Muscle of back (tissue), 13 donors: ENCODE data around the gene HDAC2. TPM values are rescaled to one million over a fixed set of nuclear protein-coding genes. Genes with fewer than 3 reads are reported as not detected.
"Not testable (repeated sequence)": the region's sequence is repeated elsewhere in the genome, so short reads cannot be mapped to it uniquely, and the experiment has no call there.

ENCODE experiments used
- DNase-seq, 3 donors: peaks; one replicate each; pipeline versions ENCODE4 v3.0.0 to v3.0.0-alpha.2; 2013
- long read RNA-seq, 9 donors: transcript quantifications; one replicate each; lab custom pipeline, GENCODE V29; 2026
- polyA plus RNA-seq, 10 donors: library from polyadenylated mRNA; unstranded; fragments of 120-200 nt; gene quantifications; one replicate each; pipeline ENCODE4 v1.2.1, GENCODE V29; 2013; ENCODE audit not compliant: insufficient read length in 10 of 10

HDAC2 gene
- polyA plus RNA-seq, result 100 to 1,000 TPM; 132 to 181 (median 149) TPM
- long read RNA-seq, donor 1, full-length matches to known transcripts, result 22 of 46 reads
- long read RNA-seq, donor 1, partial matches to known transcripts, result 24 of 46 reads
- long read RNA-seq, donor 1, other reads (novel, unspliced or antisense), result 0 of 46 reads
- long read RNA-seq, donor 2, full-length matches to known transcripts, result 27 of 57 reads
- long read RNA-seq, donor 2, partial matches to known transcripts, result 30 of 57 reads
- long read RNA-seq, donor 2, other reads (novel, unspliced or antisense), result 0 of 57 reads
- long read RNA-seq, donor 3, result 0 reads
- long read RNA-seq, donor 4, full-length matches to known transcripts, result 30 of 49 reads
- long read RNA-seq, donor 4, partial matches to known transcripts, result 19 of 49 reads
- long read RNA-seq, donor 4, other reads (novel, unspliced or antisense), result 0 of 49 reads
- long read RNA-seq, donor 5, full-length matches to known transcripts, result 29 of 65 reads
- long read RNA-seq, donor 5, partial matches to known transcripts, result 36 of 65 reads
- long read RNA-seq, donor 5, other reads (novel, unspliced or antisense), result 0 of 65 reads
- long read RNA-seq, donor 6, full-length matches to known transcripts, result 25 of 67 reads
- long read RNA-seq, donor 6, partial matches to known transcripts, result 42 of 67 reads
- long read RNA-seq, donor 6, other reads (novel, unspliced or antisense), result 0 of 67 reads
- long read RNA-seq, donor 7, full-length matches to known transcripts, result 29 of 72 reads
- long read RNA-seq, donor 7, partial matches to known transcripts, result 43 of 72 reads
- long read RNA-seq, donor 7, other reads (novel, unspliced or antisense), result 0 of 72 reads
- long read RNA-seq, donor 8, full-length matches to known transcripts, result 21 of 81 reads
- long read RNA-seq, donor 8, partial matches to known transcripts, result 60 of 81 reads
- long read RNA-seq, donor 8, other reads (novel, unspliced or antisense), result 0 of 81 reads
- long read RNA-seq, donor 9, full-length matches to known transcripts, result 2 of 2 reads
- long read RNA-seq, donor 9, partial matches to known transcripts, result 0 of 2 reads
- long read RNA-seq, donor 9, other reads (novel, unspliced or antisense), result 0 of 2 reads

DNA sequence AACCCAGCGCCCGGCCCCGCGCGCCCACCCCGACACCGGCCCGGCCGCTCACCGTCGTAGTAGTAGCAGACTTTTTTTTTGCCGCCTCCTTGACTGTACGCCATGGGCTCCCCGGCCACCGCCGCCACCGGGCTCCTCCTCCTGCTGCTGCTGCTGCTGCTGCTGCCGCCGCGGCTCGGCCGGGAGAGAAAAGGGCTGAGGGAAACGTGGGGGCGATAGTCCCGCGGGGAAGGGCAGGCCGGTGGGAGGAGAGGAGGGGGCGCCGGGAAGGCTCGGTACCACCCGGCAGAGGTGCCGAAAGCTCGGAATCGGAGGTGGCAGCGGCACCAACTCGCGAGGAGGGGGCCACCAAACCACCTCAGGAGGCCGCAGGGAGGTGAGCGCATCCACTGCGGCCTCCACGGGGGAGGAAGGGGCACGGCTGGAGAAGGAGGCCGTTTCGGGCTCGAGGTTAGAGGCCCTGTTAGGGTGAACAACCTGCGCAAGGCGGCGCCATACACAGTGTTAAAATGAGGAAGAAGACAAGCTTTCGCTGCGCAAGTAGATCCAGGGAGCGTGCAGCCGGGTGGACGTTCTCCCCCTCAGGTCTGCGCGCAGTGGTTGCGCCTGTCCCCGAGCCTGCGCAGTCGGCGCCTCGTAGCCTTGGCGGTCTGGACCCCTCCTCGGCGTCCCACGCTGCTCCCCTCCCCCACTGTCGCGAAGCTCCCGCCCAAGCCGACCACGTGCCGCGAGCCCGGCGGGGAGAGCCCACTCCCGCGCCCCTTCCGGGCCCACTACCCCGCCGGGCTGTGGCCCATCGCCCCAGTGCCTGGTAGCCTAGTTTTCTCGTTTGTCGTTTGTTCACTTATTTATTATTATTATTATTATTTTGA is at the start of gene HDAC2:
Gene HDAC2, minus strand, starts transcription at position 344 of the 872 bp plus-strand sequence. Its CDS starts 240 bp downstream, at position 104.
- DNase-seq, result peak; percentile 85 to 97 (median 94)

DNA sequence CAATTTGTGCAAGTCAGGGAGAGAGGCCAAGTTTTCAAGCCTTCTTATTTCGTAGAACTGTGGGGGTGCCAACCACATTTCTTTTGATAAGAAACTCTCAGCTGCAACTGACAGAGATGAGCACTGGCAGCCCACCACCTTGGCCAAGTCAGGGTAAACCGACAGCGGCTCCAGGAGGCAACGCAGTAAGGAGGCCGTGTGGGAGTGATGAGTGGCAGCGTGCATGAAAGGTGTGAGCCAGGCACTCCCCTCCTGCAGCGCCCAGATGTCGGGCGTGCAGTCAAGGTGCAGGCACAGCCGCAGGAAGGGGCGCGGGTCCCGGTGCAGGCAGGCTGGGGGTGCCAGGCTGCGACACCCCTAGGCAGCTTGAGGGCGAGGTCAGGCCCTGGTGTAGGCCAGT is 49.2 kb upstream of the HDAC2 start:
- no peak for DNase-seq

DNA sequence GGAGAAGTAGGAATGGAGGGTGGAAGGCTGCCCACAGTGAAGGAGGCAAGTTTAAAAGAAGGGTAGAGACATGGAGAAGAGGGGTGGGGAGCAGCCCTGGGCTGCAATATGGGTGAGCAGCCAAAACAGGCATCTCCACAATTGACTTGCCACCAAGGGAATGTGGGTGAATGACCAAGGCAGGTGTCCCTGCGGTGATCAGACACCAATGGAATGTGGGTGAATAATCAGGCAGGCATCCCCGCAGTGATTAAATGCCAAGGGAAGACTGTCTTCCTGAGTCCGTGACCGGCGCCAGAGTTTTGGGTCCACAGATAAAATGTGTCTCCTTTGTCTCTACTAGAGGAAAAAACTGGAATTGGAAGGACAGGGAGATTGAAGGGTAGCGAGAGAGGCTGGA is 46.2 kb upstream of the HDAC2 start:
- DNase-seq, result not testable (repeated sequence)

DNA sequence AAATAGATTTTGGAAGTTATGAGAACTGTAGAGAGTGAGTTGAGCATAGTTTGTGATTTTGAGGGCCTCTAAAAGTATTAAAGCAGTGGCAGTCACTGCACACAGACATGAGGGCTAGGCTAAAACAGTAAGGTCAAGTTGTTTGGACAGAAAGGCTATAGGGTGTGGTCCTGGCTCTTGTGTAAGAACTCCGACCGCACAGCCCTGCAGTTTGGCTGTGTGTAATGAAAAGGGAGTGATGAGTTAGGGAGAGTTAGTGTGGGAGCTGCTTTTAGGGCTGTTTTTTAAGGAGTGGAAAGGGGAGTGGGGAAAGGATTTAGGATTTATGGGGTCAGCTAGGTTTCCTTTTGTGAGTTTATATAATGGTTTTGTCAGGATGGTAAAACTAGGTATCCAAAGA is 43.2 kb upstream of the HDAC2 start:
- DNase-seq, result not testable (repeated sequence)

DNA sequence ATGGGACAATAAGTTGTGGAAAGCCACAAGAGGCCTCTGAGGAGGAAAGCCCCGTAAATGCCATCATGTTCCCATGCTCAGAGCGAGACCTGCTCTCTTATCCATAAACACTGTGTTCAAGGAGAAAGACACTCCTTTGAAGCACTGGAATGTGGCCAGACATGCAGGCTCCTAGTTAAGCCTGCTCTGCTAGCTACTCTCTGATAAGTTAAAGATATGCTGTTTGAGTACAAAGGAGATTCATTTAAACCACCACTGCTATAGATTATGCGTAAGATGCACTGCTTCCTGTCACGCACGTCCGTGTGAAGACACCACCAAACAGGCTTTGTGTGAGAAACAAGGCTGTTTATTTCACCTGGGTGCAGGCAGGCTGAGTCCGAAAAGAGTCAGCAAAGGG is 40.5 kb upstream of the HDAC2 start:
- DNase-seq, result not testable (repeated sequence)

DNA sequence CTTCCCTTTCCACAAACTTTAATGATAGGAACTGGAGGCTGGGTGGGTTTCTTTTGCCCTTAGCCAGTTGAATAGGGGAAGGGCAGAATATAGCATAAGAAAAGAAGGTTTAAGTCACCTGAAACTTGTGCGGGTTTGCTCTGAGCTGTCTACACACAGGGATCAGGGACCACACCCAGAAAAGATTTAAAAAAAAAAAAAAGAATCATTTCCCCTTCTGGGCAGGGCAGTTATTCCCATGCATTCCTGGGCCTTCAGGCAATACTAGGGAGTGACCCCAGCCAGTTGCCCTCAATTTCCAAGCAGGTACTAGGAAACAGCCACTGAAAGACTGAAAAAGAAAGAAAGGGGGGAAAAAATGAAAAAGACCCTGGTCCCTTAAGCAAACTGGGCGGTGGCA is 39.6 kb upstream of the HDAC2 start:
- DNase-seq, result no peak

DNA sequence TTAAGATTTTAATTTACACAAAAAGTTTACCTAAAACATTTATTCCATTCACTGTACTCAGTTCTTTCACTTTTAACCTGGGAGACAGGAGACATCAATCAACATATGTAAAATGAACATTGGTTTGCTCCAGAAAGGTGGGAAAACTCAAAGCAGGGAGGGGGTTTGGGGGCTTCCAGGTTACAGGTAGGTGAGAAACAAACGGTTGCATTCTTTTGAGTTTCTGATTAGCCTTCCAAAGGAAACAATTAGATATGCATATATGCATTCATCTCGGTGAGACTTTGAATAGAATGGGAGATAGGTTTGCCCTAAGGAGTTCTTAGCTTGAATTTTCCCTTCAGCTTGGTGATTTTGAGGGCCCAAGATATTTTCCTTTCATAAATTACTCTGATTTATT is 38.2 kb upstream of the HDAC2 start:
- no peak for DNase-seq

DNA sequence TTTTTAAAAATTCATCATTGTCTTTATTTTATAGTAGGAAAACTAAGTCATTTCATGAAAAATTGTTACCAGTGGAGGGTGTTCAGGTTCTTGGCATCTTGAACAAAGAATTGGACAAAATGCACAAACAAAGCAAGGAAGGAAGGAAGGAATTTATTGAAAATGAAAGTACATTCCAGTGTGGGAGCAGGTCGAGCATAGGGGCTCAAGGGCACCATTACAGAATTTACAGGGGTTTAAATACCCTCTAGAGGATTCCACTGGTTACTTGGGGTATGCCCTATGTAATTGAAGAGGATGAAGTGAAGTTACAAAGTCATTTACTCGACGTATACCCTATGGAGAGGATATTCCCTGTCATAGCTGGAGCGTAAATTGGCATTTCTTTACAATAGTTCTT is 37.4 kb upstream of the HDAC2 start:
- DNase-seq, result no peak

DNA sequence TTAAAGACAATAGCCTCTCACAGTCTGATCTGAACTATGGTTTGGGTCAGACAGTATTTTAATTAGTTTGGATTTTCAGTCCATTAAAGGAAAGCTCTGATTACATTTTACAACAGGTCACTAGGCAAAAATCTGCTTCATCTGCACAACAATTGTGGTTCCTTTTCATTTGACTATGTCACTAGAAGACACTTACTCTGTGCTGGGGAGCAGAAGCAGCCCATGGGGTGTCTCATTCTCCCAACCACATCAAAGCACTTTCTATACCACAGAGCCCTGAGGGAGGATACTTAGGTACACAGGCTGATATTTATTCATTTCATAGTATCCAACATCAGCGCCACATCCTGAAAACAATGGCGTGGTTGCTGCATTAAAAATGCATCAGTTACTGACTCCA is 36.6 kb upstream of the HDAC2 start:
- no peak for DNase-seq

DNA sequence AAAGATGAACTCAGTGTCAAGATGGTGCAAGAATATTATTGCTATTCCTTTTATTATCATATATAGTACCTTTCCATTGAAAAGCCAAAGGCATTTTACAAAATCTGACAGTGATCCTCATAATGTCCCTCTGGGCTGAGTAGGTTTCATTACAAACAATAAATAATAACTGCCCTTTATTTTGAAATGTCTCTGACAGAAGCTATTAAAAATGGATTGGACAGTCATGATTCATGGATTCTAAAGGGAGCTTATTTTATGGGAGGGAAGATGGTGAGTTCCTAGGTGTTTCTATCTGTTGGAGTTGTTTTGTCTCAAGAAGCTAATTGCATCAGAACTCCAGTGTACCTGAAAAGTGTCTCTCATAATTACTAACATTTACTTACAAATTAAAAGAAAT is 30.4 kb upstream of the HDAC2 start:
- no peak for DNase-seq

DNA sequence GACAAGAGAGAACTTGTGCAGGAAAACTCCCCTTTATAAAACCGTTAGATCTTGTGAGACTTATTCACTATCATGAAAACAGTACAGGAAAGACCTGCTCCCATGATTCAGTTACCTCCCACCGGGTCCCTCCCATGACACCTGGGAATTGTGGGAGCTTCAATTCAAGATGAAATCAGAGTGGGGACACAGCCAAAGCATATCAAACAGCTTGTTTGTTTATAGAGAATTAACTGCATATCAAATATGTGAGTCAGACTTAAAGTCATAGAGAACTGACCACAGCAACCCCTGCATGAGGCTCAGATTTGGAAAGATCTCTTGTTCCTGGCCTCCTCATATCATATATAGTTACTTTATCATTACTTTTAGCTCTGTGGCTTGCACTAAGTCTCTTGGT is 29.1 kb upstream of the HDAC2 start:
- no peak for DNase-seq

DNA sequence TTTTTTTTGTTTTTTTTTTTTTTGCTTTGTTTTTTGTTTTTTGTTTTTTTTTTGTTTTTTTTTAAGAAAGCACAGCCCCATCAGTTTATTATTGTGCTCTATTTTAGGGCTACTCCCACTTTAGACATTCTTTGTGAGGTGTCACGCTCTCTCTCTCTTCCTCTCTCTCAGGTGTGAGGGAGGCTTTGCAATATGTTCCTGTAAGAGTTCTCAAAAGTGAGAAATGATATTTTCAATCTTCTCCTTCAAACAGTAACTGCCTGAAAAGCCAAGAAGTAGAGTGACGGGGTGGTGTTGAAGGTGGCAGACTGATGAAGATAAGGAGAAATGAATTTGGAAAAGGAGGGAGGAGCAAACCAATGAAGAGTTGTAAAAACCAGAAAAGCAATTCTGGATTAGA is 28.3 kb upstream of the HDAC2 start:
- no peak for DNase-seq

DNA sequence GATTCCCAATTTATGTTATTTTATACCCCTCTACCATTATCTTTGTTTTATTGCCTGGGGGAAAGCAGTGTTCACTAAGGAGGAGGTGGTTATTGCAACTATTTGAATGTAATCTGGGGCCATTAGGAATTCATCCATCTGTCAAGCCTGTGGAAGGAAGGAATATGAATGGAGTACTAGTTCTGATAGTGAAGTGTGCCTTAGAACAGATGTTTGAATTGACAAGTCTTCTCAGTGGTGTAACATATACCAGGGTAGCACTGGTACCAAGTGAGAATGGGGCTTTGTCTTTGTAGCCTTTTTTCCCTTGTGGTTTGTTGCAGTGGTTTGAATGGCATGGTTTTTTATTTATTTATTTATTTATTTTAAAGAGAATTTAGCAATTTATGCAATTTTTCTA is 27.9 kb upstream of the HDAC2 start:
- DNase-seq, result no peak

DNA sequence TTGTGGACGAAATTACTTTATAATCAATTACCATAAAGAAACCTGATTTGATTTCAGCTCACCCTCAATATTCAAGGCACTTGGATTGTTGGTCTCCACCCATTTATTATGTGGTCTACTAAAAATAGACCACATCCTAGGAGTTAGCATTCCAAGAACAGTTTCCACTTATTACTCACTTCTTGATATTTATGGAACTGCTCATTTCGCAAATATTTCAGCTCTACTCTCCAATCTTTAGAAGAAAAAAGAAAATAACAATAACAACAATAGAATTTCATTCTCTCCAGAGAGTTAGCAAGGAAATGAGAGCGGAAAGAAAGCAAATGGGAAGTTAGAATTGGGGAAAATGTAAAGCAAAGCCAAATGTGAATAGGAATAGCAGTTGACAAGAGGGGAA is 26.2 kb upstream of the HDAC2 start:
- DNase-seq, result peak; percentile 56 to 75 (median 64)

DNA sequence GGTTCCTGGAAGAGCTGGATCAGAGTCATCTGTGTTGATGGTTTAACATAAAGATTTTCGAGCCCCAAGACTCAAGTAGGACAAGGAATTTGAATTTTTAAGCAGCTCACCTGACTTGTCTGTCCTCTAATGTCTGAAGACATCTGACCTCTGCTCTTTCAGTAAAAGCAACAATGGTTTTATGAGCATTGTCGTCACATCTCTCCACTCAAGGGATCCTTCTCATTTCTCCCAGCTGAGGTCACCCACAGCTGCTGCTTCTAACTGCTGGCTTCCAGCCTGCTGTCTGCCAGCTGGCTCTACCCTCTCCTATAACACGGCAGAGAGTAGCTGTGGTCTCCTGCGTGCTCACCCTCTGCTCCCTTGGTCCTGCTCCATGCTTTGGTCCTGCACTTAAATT is 24.7 kb upstream of the HDAC2 start:
- DNase-seq, result peak; percentile 77 to 90 (median 89)

DNA sequence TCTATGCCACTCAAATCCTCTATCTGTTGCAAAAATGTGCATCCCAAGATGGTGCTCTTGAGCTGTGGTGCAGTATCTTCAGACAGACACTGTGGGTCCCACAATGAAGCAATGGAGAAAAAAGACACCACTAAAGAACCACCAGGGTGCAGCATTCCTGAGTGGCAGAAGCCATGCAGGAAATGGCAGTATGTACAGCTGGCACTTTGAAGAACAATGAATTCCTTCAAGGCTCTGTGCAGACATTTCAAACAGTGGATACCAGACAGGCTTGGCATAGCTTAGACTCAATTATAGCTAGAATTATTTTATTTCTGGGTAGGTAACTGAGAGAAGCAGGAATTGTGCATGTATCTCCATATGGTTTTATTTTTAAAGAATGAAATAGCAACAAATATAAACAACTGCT is 24.0 kb upstream of the HDAC2 start:
- peak; percentile 47 to 80 (median 70) for DNase-seq

DNA sequence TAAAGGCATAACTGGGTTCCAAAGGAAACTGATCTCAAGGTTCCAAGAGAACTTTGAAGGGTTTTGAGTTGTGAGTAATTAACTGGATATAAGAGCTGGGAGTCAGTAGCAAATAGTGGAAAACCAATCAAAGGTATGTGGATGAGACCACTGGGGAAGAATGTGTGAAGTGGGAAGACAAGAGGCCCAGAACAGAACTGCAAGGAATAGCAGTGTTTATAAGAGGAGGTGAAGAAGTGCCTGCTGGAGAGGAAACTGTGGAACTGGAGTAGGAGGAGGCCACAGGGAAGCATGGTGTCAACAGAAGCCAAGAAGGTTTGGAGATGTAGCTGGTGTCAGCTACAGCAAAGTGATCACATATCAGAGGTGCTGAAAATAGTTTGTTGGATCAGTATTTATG is 18.7 kb upstream of the HDAC2 start:
- DNase-seq, result no peak

DNA sequence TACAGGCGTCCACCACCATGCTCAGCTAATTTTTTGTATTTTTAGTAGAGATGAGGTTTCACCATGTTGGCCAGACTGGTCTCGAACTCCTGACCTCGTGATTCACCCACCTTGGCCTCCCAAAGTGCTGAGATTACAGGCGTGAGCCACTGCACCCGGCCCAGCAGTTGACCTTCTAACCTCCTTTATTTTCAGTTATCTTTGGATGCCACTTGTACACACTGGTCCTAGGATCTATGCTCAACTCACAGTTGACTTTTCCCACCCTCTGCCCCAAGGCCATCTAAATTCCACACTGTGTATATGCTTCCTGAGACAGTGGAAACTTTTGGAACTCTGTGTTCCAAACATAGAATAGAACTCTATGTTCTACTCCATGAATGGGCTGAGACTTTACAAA is 11.7 kb upstream of the HDAC2 start:
- not testable (repeated sequence) for DNase-seq

DNA sequence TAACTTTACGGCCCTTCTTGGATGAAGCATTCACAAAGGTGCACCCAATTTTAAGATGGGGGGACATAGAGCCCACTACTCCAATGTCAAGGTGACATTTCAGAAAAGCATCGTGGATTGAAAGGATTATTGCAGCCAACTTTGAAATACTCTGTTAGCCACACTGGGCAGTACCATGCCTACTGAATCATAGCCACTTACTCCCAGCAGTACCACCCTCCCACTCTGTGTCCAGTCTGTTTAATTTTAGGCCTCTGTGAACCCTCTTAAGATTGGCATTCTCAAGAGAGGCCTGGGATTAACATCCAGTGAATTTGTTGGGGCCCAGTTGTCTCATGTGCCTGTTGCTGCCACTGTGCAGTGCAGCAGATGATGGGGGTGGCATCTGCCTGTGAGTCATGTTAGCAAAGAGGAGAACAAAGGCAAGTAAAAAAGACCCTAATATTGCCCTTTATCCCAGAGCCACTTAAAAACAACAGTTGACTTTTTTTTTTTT is 11.2 kb upstream of the HDAC2 start:
- DNase-seq, result no peak

DNA sequence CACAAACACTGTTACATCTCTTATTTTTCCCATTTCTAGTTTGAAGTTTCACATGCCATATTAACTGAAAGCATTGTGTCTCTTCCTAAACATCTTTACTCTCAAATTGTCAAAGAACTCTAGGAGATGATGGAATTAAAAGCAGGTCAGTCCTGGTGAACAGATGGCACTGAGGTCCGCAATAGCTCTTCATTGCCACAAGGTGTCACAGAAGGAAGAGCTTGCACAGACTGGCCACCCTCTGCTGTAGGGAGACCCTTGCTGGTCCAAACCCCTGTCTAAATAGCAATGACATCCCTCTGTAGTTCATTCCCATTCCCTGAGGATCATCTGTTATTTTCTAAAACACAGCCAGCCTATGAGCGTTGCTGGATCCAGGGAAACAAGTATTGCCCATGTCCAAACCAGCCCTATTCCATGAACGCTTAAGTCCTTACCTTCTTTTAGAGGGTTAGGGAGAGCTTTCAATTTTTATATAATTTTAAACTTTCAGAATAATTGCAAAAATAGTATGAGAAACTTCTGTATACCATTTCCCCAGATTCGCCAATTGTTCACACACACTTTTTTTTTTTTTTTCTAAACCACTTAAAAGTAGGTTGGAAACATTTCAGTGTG is 10.1 kb upstream of the HDAC2 start:
- DNase-seq, result peak in 1 of 3 donors; percentile 35

DNA sequence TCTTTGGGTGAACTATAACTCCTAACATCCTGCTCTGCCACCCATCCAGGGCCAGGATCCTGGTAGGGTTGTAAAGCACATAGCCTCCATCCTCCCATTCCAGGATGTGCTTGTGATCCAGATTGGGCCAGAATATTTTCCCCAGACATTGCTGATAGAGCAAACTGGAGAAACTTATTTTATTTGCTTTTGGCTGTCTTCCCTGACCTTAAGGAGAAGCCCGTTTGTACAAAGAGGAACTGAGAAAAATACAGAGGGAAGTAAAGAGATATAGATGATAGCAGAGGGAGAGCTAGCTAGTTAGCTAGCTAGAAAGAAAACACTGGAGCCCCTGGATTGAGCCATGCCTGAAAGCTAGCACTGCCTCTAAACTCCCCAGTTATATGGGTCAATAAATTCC is 9.0 kb upstream of the HDAC2 start:
- peak in 1 of 3 donors; percentile 36 for DNase-seq
